GM21529 (cell line): ENCODE data around the gene ABCG1.
"Not testable (repeated sequence)": the region's sequence is repeated elsewhere in the genome, so short reads cannot be mapped to it uniquely, and the experiment has no call there.

ENCODE experiments used
- ATAC-seq: cut with Tn5 transposase; IDR thresholded peaks from one replicate; pipeline ENCODE4 v1.9.1; 2021; ENCODE audit not compliant: unreplicated experiment

The ABCG1 gene

GRCh38 chr21:42288962-42289361 lies 70.0 kb downstream of the ABCG1 start:
- no peak for ATAC-seq

- ATAC-seq, result no peak
These were observed 71.0 kb downstream of the ABCG1 start for GRCh38 chr21:42289926-42290325.

DNA sequence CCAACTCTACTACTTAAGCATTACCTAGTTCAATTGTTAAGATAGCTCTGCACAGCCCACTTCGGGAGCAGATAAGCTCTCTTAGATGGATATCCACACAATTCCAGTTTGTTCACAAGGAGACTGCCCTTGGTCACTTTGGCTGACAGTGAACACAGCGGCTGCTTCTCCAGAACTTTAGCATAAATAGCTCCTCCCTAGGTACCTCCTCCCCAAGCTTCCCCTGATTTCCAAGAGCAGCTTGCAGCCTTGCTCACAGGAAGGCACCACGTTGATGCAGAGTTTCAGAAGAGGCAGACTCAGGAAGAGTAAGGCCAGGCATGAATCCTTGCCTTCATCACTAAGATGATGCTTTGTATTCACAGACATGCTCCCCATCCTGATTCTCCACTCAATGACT lies 71.6 kb downstream of the ABCG1 start:
- ATAC-seq, result no peak

DNA sequence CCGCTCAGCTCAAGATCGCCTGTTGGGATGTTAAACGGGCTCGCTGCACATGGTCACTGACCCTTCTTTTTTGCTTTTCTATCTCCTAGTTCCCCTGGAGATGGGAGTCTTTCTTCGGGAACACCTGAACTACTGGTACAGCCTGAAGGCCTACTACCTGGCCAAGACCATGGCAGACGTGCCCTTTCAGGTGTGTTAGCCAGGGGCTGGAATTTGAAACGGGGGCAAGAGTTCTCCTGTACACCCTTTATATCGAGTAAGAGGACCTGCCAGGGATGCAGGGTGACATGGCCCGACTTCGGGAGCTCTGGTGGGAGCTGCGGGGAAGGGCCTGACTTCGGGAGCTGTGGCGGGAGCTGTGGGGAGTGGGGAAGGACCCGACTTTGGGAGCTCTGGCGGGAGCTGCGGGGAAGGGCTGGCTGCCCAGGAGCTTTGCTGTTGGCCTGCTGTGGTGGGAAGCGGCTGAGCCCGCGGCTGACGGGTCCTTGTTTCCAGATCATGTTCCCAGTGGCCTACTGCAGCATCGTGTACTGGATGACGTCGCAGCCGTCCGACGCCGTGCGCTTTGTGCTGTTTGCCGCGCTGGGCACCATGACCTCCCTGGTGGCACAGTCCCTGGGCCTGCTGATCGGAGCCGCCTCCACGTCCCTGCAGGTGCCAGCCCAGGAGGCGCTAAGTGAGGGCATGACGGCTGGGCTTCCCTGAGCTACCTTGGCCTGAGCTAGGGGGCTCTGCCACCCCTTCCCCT lies 72.2 kb downstream of the ABCG1 start:
- ATAC-seq, result no peak

DNA sequence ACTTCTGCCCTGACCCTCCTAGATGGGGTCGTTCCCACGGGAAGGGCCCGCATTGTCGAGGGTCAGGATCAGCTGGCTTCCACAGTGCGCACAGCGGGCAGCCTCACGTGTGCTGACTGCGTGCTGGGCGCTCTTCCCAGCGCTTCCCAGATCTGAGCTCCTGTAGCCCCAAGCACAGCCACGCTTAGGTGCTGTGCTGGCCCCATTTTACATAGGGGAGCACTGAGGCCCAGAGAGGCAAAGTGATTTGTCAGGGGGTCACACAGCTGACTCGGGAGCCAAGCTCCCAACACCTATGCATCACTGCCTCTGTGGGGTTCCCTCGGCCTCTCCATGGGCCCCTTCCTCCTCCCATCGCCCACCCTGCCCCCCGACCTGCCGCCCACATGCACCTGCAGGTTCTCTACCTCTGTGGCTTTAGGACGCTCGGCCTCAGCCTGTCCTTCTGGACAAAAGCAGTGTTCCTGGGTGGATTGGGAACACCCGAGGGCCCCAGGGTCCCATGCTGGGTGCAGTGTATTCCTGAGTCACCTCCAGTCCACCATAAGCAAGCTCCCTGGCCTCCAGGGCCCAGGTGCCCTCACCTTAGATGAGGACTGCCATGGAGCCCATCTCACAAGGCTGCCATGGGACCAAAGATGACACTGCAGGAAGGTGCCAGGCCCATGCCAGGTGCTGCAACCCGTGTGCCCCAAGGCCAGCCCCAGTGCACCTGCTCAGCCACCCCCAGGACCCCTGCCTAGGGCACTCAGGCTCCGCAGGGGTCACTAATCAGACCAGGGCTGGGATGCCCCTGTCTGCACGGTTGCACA lies 73.0 kb downstream of the ABCG1 start:
- ATAC-seq, result no peak

GRCh38 chr21:42292563-42293142 lies 73.7 kb downstream of the ABCG1 start:
- ATAC-seq, result not testable (repeated sequence)

DNA sequence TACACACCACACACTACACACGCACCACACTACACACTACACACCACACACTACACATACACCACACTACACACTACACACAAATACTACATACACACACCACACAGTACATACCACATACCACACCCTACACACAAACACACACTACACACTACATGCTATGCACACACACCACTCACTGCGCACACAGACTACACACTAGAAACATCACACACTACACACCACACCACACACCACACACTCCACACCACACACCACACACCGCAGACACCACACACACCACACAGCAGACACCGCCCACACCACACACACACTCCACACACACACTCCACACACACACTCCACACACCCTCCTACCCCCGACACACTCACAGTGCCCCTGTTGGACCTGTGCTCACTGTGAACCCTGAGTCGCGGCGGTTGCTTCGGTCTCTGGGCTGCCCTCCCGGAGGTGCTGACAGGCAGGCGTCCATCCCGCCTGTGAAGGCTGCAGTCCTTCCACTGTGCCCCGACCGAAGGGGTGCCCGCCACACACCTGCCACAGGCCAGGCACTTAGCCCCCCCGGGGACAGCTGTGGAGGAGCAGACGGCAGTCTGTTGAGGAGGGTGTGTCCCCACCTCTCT lies 74.8 kb downstream of the ABCG1 start:
- ATAC-seq, result no peak

DNA sequence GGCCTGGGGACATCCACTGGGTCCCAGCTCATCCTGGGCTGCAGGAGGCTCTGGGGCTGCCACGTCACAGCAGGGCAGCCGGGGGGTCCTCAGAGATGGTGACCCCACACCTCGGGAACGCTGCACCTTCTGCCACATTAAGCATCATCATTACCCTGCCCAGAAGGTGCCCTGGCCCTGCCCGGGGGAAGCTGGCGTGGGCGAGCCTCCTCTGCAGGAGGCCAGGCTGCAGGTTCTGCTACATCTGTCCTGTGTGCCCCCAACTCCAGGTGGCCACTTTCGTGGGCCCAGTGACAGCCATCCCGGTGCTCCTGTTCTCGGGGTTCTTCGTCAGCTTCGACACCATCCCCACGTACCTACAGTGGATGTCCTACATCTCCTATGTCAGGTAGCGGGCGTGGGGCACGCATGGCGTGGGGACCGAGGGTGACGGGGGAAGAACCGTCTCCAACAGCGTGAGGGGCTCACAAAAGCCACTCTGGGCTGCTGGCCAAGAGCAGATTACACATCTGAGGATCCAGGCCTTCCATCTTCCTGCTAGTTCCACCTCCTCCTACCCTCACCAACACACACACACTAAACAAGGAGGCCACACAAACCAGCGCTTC lies 75.4 kb downstream of the ABCG1 start:
- ATAC-seq, result no peak

DNA sequence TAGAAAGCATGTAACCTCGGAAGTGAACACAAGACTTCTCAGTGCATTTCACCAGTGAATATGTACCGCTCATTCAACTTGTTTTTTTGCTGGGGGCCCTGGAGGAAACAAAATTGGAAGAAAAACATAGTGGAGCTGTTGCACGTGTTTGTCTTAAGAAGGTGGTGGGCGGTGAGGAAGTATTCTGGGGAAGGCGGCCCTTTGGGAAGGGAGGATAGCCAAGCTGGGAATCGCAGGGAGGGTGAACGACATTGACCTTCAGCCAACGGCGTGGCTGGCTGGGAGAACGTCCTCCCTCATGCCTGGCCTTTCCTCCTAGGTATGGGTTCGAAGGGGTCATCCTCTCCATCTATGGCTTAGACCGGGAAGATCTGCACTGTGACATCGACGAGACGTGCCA lies 76.9 kb downstream of the ABCG1 start:
- no peak for ATAC-seq

DNA sequence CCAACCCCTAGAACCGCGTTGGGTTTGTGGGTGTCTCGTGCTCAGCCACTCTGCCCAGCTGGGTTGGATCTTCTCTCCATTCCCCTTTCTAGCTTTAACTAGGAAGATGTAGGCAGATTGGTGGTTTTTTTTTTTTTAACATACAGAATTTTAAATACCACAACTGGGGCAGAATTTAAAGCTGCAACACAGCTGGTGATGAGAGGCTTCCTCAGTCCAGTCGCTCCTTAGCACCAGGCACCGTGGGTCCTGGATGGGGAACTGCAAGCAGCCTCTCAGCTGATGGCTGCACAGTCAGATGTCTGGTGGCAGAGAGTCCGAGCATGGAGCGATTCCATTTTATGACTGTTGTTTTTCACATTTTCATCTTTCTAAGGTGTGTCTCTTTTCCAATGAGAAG lies 77.6 kb downstream of the ABCG1 start:
- ATAC-seq, result no peak

DNA sequence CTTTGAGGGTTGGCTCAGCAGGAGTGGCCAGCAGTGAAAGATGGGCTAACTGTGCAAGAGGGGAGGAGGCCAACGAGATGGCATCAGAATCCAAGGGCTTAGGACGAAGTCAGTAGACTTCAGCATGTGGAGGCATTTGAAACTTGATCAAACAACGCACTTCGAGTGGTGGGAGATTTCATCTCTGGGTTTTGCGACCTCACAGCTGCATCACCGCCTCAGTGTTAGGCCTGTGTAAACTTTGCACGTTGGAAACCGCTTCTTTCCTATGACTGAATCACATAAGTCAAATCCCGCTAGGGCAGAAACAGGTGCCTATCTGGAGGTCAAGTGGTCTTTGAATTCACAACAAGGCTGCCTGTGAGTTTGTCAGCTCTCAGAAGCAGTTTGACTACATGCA lies 78.4 kb downstream of the ABCG1 start:
- ATAC-seq, result no peak

DNA sequence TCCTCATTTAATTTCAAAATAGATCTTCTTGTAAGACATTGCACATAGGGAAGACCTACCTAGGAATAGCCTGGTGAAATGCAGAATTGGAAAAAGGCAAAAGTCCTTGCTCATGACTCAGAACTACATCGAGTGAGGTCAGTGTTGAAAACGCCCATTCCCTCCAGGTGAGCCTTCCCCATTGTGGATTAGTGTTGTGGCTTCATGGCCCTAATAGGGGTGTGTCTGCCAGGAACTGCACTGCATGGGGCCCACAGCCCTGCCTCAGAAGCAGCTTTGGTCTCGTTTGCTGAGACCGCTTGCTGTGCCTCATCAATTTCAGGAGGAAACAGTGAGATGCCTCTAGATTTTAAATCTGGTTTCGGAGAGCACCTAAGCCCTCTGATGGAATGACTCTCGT lies 79.3 kb downstream of the ABCG1 start:
- no peak for ATAC-seq

- ATAC-seq, result no peak
These were observed 79.7 kb downstream of the ABCG1 start for GRCh38 chr21:42298657-42299056.

DNA sequence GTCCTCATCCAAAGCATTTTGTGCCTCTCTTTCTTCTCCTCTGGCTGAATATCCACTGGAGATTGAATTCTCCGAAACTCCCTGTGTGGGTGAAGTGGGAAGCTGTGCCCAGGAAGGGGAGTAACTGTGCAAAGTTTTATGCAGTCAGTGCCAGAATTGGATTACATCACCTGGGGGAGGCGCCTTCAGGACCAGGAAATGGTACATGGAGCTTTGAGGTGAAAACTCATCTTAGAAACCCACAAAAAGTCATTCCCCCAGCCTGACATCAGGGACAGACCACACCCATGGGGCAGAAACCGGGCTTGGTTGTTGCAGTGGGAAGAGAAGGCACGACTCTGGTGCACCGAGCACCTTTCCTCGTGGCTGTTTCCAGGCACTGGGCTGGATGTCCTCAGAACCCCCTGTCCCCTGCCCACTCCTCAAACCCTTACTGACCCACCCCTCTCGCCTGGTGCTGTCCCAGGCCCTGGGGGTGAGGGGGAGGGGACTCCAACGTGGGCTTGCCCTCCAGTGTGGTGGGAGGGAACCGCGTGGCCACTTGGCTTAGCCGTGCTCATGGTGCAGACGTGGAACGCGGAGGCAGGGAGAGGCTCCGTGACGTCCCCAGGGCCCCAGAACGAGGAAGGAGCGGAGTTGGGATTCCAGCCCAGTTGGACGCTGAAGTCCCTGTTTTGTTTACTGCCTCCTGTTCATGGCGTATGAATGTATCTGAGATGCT lies 80.5 kb downstream of the ABCG1 start:
- no peak for ATAC-seq

DNA sequence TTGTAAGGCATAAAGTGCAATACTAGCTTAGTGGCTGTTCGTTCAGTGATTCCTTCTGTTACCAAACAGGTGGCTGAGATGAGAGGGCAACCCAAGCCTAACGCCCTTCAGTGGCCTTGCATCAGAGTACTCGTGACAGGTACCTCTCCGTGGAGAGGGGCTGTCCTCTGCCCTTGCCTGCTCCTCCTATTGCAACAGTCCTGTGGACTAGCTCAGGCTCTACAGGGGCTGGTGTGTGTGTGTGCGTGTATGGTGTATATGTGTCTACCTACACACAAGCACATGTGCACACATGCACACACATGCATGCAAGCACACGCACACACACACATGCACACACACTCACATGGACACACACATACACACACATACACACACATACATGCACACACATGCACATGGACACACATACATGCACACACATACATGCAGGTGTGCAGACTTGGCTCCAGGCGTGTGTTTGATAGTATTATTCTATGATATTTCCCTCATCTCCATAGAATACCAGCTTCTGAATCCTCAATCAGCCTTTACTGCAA lies 81.2 kb downstream of the ABCG1 start:
- no peak for ATAC-seq

DNA sequence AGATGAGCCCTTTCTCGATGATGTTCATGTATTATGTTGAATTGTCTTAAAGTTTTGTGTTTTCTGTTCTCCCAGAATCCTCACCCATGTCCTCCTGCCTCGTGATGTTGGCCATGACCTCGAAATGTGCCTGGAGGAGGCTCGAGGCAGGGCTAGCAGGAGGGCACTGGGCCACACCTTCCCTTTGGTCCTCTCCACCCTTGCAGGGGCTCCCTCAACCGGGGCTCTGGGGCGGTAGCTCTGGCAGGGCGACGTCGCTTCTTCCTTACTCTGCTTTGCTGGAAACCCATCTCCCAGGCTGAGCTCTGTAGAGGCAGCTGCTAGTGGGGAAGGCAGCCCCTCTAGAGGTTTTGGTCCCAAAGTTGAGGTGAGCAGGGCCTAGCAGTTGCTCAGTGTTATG lies 82.0 kb downstream of the ABCG1 start:
- no peak for ATAC-seq

- ATAC-seq, result no peak
These were observed 82.6 kb downstream of the ABCG1 start for GRCh38 chr21:42301371-42302075.

DNA sequence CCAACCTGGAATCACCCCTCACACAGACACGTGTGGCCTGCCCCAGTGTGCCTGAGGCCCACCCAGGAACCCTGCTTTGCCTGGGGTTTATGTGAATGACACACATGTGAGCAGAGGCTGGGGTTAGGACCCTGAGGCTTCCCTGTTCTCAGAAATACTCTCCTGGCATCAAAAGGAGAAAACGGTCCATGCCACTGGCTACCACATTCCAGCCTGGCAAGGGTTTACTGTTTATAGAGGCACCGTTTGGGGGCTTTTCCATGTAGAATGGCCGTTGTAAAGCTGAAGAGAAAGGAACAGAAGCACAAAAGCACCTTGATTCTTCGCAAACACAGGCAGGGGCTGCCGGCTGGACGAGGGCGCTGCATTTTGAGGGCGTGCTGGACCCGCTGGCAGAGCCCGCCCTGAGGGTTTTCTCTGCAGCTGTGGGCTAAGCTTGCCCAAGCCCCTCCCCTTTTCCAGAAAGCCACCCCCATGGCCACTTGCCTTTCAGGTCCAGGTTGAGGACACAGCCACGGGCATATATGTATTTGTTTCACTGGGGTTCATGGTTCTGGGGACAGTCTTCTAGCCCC lies 83.2 kb downstream of the ABCG1 start:
- ATAC-seq, result no peak

DNA sequence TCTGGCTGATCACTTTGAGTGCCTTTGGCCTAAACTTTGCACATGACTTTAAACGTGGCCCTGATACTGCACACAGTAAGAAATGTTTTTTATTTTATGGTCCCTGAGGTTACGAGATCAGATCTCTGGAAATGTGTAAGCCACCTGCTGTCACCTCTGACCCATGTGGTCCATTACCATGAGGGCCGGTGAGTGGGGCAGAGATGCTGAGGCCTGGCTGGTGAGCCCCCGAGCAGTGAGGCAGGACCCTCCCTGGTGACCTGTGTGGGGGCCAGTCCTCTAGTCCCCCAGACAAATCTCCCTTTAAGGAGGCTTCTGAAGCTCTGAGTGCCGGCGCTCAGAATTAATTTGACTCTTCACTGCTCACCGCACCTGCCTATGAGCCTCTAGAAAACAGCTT lies 83.9 kb downstream of the ABCG1 start:
- no peak for ATAC-seq
